ENCODE measurements around the gene MZT2B. TPM values are rescaled to one million over a fixed set of nuclear protein-coding genes. Genes with fewer than 3 reads are reported as not detected.
"Not testable (repeated sequence)": the region's sequence is repeated elsewhere in the genome, so short reads cannot be mapped to it uniquely, and the experiment has no call there.

MZT2B gene
- total and polyA plus RNA-seq, 2 of the 13 experiments (the other 11 are each of a cell fraction or from before 2014, with no cell fraction given): 253 to 410 TPM

DNA sequence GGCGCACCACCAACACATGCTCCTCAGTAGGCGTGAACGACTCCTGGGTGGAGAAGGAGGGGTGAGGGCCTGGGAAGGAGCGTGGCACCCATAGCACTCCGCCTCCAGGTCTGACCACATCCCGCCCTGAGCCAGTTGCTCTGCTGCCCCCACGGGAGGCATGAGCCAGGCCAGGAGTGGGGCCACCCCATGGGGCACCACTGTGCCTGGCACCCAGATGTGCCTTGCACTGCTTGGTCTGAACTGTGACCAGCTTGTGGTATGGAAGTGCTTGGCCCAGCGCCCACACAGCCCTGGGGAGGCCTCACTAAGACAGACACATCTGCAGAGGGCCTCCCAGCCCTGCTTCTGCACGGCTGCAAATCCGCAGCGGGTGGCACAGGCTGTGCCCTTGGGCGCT lies 24.7 kb upstream of the MZT2B start:
- in situ Hi-C loops (cut with HindIII; ENCODE audit: extremely low pct_ligation_motif_present, low pct_unique_long_range_greater_than_20kb) (loop anchor here (10.0 kb wide), 1 partner anchor 177 kb away; no protein-coding TSS in a partner anchor), intact Hi-C loops (cut with micrococcal nuclease; ENCODE audit: unreplicated experiment) (loop anchor here (5.0 kb wide), 1 partner anchor 220 kb away; no protein-coding TSS in a partner anchor)
- H3K36me3 ChIP-seq (replicated peaks in 1 of 2; ENCODE audit: control insufficient read depth in 1 of 2, insufficient read depth in 2 of 2, low read length in 2 of 2): peaks cover 15 to 44% of the 10 kb centered on the region in 2 experiments; a peak in 4 of 5 replicates
- H3K4me2 ChIP-seq (ENCODE audit: low read depth, low read length); H4K20me1 ChIP-seq (ENCODE audit: insufficient read depth, low read length); H3K9me3 ChIP-seq (ENCODE audit: low read length); H3K79me2 ChIP-seq (ENCODE audit: insufficient read depth, low read length); BruUV-seq (replicated peaks); H2AFZ ChIP-seq (ENCODE audit: low read length); POLR2A ChIA-PET; FAIRE-seq; H3K4me3 ChIP-seq (replicated peaks in 1 of 3; ENCODE audit: insufficient read depth in 1 of 3, low read depth in 2 of 3, low read length in 3 of 3); H3K27me3 ChIP-seq (ENCODE audit: control insufficient read depth in 1 of 2, insufficient read depth in 2 of 2, low read length in 2 of 2); DNase-seq (ENCODE audit: low spot score); H3K4me1 ChIP-seq (ENCODE audit: insufficient read depth, low read length); H3K27ac ChIP-seq (ENCODE audit: extremely low read length, insufficient read depth, low read length); H3K9ac ChIP-seq (ENCODE audit: insufficient read depth, low read depth, low read length); ATAC-seq: not testable (repeated sequence)
- CTCF ChIA-PET (ENCODE audit: low intra/inter-chr PET ratio, low total read pairs): interaction anchor here (2.5 kb wide), 1 partner anchor 175 kb away, joined by 14 read pairs; no protein-coding TSS in a partner anchor
- TF ChIP-seq RBFOX2 (IDR thresholded peaks at IDR 0.05; ENCODE audit: low read depth, low read length): peak; percentile 26; the same call in 1 of the 2 replicates
- 0 out of 2 replicates have a peak, but pooled peaks have one; percentile 18 for TF ChIP-seq HNRNPL (IDR thresholded peaks at IDR 0.05; ENCODE audit: low read depth, low read length)
- TF ChIP-seq AGO2 (optimal IDR thresholded peaks at IDR 0.05; ENCODE audit: low read depth, low read length): peak; percentile 69
- WGBS (ENCODE audit: low lambda C conversion rate): 96% methylated on average over 9 of the region's 12 CpGs

DNA sequence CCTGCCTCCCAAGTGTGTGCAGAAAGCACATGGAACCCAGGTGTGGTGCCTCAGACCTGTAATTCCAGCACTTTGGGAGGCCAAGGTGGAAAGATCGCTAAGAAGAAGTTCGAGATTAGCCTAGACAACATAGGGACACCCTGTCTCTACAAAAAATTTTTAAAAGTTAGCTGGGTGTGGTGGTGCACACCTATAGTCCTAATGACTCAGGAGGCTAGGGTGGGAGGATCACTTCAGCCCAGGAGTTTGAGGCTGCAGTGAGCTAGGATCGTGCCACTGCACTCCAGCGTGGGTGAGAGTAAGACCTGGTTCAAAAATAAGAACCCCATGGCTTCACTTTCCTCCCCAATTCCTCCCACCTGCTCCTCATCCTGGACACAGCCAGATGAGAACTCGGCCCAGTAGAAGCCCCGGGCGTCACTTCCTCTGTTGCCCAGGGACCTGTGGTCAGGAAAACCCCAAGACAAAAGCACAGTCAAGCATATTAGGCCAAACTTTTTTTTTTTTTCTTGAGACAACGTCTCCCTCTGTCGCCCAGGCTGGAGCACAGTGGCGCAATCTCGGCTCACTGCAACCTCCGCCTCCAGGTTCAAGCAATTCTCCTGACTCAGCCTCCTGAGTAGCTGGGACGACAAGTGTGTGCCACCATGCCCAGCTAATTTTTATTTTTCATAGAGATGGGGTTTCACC lies 24.1 kb upstream of the MZT2B start:
- H2AFZ ChIP-seq (ENCODE audit: low read length); BruUV-seq (replicated peaks); H3K4me3 ChIP-seq (replicated peaks in 1 of 3; ENCODE audit: insufficient read depth in 1 of 3, low read depth in 2 of 3, low read length in 3 of 3); CTCF ChIA-PET (ENCODE audit: low intra/inter-chr PET ratio, low total read pairs); H3K4me1 ChIP-seq (ENCODE audit: insufficient read depth, low read length); FAIRE-seq; H3K9me3 ChIP-seq (ENCODE audit: low read length); DNase-seq (ENCODE audit: low spot score); POLR2A ChIA-PET; H4K20me1 ChIP-seq (ENCODE audit: insufficient read depth, low read length); H3K27ac ChIP-seq (ENCODE audit: extremely low read length, insufficient read depth, low read length); H3K9ac ChIP-seq (ENCODE audit: insufficient read depth, low read depth, low read length); H3K79me2 ChIP-seq (ENCODE audit: insufficient read depth, low read length); H3K27me3 ChIP-seq (ENCODE audit: control insufficient read depth in 1 of 2, insufficient read depth in 2 of 2, low read length in 2 of 2); H3K4me2 ChIP-seq (ENCODE audit: low read depth, low read length); ATAC-seq: not testable (repeated sequence)
- intact Hi-C loops (cut with micrococcal nuclease; ENCODE audit: unreplicated experiment): loop anchor here (5.0 kb wide), 1 partner anchor 221 kb away; no protein-coding TSS in a partner anchor
- in situ Hi-C loops (cut with HindIII; ENCODE audit: extremely low pct_ligation_motif_present, low pct_unique_long_range_greater_than_20kb): loop anchor here (10.0 kb wide), 1 partner anchor 177 kb away; no protein-coding TSS in a partner anchor
- H3K36me3 ChIP-seq (replicated peaks in 1 of 2; ENCODE audit: control insufficient read depth in 1 of 2, insufficient read depth in 2 of 2, low read length in 2 of 2): peaks cover 14 to 45% of the 10 kb centered on the region in 2 experiments; a peak in 4 of 5 replicates
- 94% methylated on average over 13 of the region's 13 CpGs for WGBS (ENCODE audit: low lambda C conversion rate)

All from HepG2 (cell line).